Activated CD4-positive, alpha-beta T cell treated with anti-CD3 and anti-CD28 coated beads, Interleukin-2, amount 50 U/mL, for 4 hours (primary cell): ENCODE measurements around the gene ATP13A5.

Experiments used
- DNase-seq, 2 experiments: peaks; one replicate each; pipeline ENCODE4 v3.0.0-alpha.2; 2020

The ATP13A5 gene

GRCh38 chr3:193378706-193379105 lies at the start of gene ATP13A5:
TSS of gene ATP13A5 (minus strand) at chr3:193378753. CDS start at chr3:193378725, 28 bp downstream.
- no peak for DNase-seq

GRCh38 chr3:193418576-193419373 lies 40.2 kb upstream of the ATP13A5 start:
- DNase-seq = no peak

- DNase-seq = no peak
These were observed 38.1 kb upstream of the ATP13A5 start for GRCh38 chr3:193416629-193417028.

- no peak for DNase-seq
These were observed 29.1 kb upstream of the ATP13A5 start for GRCh38 chr3:193407688-193408087.

GRCh38 chr3:193407112-193407511 lies 28.6 kb upstream of the ATP13A5 start:
- DNase-seq = no peak

GRCh38 chr3:193403307-193403706 lies 24.8 kb upstream of the ATP13A5 start:
- no peak for DNase-seq

GRCh38 chr3:193400304-193400703 lies 21.8 kb upstream of the ATP13A5 start:
- no peak for DNase-seq

GRCh38 chr3:193396451-193397244 lies 18.1 kb upstream of the ATP13A5 start:
- no peak for DNase-seq

GRCh38 chr3:193391902-193392301 lies 13.3 kb upstream of the ATP13A5 start:
- no peak for DNase-seq

- no peak for DNase-seq
These were observed 10.8 kb upstream of the ATP13A5 start for GRCh38 chr3:193389335-193389734.

- DNase-seq = no peak
These were observed 9.8 kb upstream of the ATP13A5 start for GRCh38 chr3:193388361-193388760.

- no peak for DNase-seq
These were observed 9.0 kb upstream of the ATP13A5 start for GRCh38 chr3:193387596-193387995.

- DNase-seq = no peak
These were observed 962 bp downstream of the ATP13A5 start for GRCh38 chr3:193377591-193377990.

- DNase-seq = no peak
These were observed 2.9 kb downstream of the ATP13A5 start for GRCh38 chr3:193375614-193376013.

- no peak for DNase-seq
These were observed 5.8 kb downstream of the ATP13A5 start for GRCh38 chr3:193372783-193373182.

- DNase-seq = no peak
These were observed 10.7 kb downstream of the ATP13A5 start for GRCh38 chr3:193367868-193368267.

GRCh38 chr3:193357291-193357690 lies 21.3 kb downstream of the ATP13A5 start:
- no peak for DNase-seq

GRCh38 chr3:193354423-193354822 lies 24.1 kb downstream of the ATP13A5 start:
- no peak for DNase-seq

GRCh38 chr3:193350744-193351143 lies 27.8 kb downstream of the ATP13A5 start:
- no peak for DNase-seq

- no peak for DNase-seq
These were observed 29.9 kb downstream of the ATP13A5 start for GRCh38 chr3:193348686-193349085.

- DNase-seq = no peak
These were observed 30.7 kb downstream of the ATP13A5 start for GRCh38 chr3:193347521-193348501.

- no peak for DNase-seq
These were observed 32.3 kb downstream of the ATP13A5 start for GRCh38 chr3:193346259-193346658.

GRCh38 chr3:193345431-193345830 lies 33.1 kb downstream of the ATP13A5 start:
- no peak for DNase-seq
